ENCODE results near the gene SRGAP1. TPM values are rescaled to one million over a fixed set of nuclear protein-coding genes. Genes with fewer than 3 reads are reported as not detected.

The SRGAP1 gene
- polyA plus RNA-seq, 1 experiment: 24.9 TPM

DNA sequence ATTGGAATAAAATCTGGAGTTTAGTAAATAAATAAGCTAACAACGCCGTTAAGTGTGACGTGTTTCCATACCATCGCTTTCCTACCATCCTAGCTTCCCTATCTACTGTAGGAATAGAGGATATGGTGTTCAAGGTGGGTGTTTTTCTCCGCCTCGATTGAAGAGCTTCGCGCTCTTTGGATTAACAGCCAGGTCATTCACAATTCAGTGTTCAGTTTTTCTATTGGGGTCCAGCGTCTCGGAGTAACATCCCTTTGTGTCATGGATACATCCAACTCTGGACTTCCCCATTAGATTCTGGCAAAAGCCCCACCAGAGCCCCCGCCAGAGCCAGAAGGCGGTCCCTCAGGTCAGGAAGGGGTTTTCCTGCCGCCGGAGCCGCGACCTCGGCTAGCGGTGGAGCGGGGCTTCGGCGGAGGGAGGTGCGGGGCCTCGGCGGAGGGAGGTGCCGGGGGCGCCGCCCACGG lies 1.2 kb upstream of the SRGAP1 start:
- Histone ChIP-seq H3K27ac (ENCODE audit: low read depth, low read length) (peak overlapping the region; percentile 83), H3K9me3 (ENCODE audit: control insufficient read depth, insufficient read depth, low read length) (no peaks in the 10 kb centered on the region; the same call in 1 of the 2 replicates), H3K4me3 (ENCODE audit: low read depth, low read length) (peak overlapping the region; percentile 97), H3K27me3 (ENCODE audit: control insufficient read depth, insufficient read depth, low read length) (no peaks in the 10 kb centered on the region)
- DNase-seq (ENCODE audit: low read depth, low spot score): no peak
- ChIA-PET CTCF (interaction anchor here (0.5 to 3.1 kb wide), 24 partner anchors 12 to 560 kb away, joined by 3 to 24 read pairs (median 3); no protein-coding TSS in a partner anchor), POLR2A (interaction anchor here (1.5 to 2.3 kb wide), 3 partner anchors 21 to 561 kb away, joined by 3 to 12 read pairs (median 5); partner anchors contain the start of gene XPOT)
- TF ChIP-seq, protein P1, sequence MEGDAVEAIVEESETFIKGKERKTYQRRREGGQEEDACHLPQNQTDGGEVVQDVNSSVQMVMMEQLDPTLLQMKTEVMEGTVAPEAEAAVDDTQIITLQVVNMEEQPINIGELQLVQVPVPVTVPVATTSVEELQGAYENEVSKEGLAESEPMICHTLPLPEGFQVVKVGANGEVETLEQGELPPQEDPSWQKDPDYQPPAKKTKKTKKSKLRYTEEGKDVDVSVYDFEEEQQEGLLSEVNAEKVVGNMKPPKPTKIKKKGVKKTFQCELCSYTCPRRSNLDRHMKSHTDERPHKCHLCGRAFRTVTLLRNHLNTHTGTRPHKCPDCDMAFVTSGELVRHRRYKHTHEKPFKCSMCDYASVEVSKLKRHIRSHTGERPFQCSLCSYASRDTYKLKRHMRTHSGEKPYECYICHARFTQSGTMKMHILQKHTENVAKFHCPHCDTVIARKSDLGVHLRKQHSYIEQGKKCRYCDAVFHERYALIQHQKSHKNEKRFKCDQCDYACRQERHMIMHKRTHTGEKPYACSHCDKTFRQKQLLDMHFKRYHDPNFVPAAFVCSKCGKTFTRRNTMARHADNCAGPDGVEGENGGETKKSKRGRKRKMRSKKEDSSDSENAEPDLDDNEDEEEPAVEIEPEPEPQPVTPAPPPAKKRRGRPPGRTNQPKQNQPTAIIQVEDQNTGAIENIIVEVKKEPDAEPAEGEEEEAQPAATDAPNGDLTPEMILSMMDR (IDR thresholded peaks at IDR 0.05; ENCODE audit: low read depth, low read length): no peak

DNA sequence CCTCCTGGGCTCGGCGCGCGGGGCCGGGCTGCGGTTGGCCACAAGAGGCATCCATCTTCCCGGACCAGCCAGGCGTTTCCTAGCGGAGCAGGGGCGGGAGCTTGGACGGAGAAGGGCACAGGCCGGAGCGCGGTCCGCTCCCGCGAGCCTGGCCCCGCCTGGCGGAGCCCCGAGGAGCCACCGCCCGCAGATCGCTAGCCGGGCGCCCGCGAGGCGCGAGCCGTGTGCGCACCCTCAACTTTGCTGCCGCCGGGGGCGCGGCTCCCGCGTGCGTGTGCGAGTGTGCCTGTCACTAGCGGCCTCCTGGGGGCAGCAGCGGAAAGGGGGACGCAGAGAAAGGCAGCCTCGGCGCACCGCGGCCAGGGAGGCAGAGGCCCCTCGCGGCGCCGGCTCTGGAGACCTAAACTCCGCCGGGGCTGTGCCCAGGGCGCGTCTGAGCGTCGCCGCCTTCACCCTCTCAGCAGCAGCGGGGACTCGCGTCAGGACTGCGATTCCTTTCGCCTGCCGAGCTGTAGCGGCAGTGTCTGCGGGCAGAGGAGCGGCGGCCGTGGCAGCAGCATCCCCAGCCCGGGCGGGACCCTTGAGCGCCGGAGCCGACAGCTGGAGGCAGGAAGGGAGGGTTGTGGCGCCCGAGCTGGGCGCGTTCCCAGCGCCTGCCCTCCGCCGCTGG lies 644 bp upstream of the SRGAP1 start:
- TF ChIP-seq, protein P1 (IDR thresholded peaks at IDR 0.05; ENCODE audit: low read depth, low read length): peak; percentile 86
- no peaks in the 10 kb centered on the region; the same call in 1 of the 2 replicates for H3K9me3 ChIP-seq (ENCODE audit: control insufficient read depth, insufficient read depth, low read length)
- H3K27ac ChIP-seq (ENCODE audit: low read depth, low read length): peak overlapping the region; percentile 89
- CTCF ChIA-PET: interaction anchor here (0.5 to 3.1 kb wide), 36 partner anchors 11 to 560 kb away, joined by 3 to 24 read pairs (median 3); no protein-coding TSS in a partner anchor
- POLR2A ChIA-PET: interaction anchor here (0.8 to 2.3 kb wide), 7 partner anchors 17 to 560 kb away, joined by 3 to 12 read pairs (median 5); partner anchors contain the start of gene XPOT
- peak; percentile 93 for DNase-seq (ENCODE audit: low read depth, low spot score)
- H3K27me3 ChIP-seq (ENCODE audit: control insufficient read depth, insufficient read depth, low read length): no peaks in the 10 kb centered on the region
- H3K4me3 ChIP-seq (ENCODE audit: low read depth, low read length): peak overlapping the region; percentile 97

DNA sequence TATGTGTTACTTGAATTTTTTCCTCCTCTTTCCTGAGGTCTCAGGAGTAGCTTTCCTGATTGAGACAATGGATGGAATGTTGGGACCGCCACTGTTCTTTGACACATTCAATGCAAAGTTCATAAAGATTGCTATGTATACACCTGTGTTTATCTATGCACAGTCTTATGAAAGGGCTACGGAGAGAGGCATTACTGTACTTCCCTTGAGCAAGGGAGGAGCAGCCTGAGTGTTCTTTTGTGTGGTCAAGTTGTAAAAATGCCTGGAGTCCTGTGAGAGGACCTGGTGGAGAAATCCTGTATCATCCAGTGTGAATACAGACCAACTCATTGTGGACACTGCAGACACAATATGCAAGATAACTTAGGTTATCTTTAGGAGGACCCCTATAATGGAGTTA lies 1.2 kb downstream of the SRGAP1 start:
- Histone ChIP-seq H3K27me3 (ENCODE audit: control insufficient read depth, insufficient read depth, low read length) (no peaks in the 10 kb centered on the region), H3K4me3 (ENCODE audit: low read depth, low read length) (peak overlapping the region; percentile 97)

DNA sequence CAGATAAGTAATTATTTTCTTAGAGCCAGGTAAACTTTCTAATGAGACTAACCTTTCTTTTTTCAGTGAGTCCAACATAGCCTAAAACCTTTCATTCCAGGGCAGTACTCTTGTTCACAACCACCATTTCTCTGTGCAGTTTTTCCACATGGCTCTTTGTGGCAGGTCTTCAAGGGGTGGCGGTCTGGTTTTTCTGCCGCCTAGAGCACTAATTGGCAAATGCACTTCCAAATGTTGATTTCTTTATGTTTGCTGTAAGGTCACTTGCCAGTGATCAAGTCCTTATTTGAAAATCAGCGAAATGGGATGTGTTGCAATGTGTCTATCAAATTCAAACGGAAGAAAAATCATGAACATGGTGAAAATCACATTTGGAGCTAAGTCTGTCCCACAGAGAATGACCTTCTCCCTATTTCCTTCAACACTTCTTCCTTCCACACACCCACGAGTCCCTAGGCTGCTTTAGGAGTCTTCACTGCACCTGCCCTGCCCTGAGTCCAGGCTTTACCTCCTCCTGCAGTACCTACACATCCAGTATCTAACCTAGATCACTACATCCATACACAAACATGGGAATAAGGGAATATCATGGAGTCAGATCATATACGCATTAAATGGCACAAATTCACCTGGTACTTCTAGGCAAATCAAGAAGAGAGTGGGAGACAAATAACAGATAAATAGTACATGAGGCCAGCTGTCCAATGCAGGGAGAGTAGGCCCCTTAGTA lies 1.9 kb downstream of the SRGAP1 start:
- POLR2A ChIA-PET: no interaction called here
- Histone ChIP-seq H3K27me3 (ENCODE audit: control insufficient read depth, insufficient read depth, low read length) (no peaks in the 10 kb centered on the region), H3K4me3 (ENCODE audit: low read depth, low read length) (peak overlapping the region; percentile 97), H3K27ac (ENCODE audit: low read depth, low read length) (no peak overlapping the region), H3K9me3 (ENCODE audit: control insufficient read depth, insufficient read depth, low read length) (no peaks in the 10 kb centered on the region; the same call in 1 of the 2 replicates)
- no peak for DNase-seq (ENCODE audit: low read depth, low spot score)
- TF ChIP-seq, protein P1 (IDR thresholded peaks at IDR 0.05; ENCODE audit: low read depth, low read length): no peak; the same call in 1 of the 2 replicates
- CTCF ChIA-PET: interaction anchor here (0.5 kb wide), 1 partner anchor 409 kb away, joined by 3 read pairs; no protein-coding TSS in a partner anchor

More for the DNA sequence above, 1.2 kb downstream of the SRGAP1 start:
- TF ChIP-seq, protein P1 (IDR thresholded peaks at IDR 0.05; ENCODE audit: low read depth, low read length): no peak
- ChIA-PET CTCF (interaction anchor here (2.5 to 3.1 kb wide), 2 partner anchors 9 to 410 kb away, joined by 18 to 24 read pairs; no protein-coding TSS in a partner anchor), POLR2A (no interaction called here)
- Histone ChIP-seq H3K9me3 (ENCODE audit: control insufficient read depth, insufficient read depth, low read length) (no peaks in the 10 kb centered on the region; the same call in 1 of the 2 replicates), H3K27ac (ENCODE audit: low read depth, low read length) (no peak overlapping the region)
- no peak for DNase-seq (ENCODE audit: low read depth, low spot score)

Measured in AG04450 (cell line).